Measurements from ENCODE around the gene SAMD3.

The SAMD3 gene

DNA sequence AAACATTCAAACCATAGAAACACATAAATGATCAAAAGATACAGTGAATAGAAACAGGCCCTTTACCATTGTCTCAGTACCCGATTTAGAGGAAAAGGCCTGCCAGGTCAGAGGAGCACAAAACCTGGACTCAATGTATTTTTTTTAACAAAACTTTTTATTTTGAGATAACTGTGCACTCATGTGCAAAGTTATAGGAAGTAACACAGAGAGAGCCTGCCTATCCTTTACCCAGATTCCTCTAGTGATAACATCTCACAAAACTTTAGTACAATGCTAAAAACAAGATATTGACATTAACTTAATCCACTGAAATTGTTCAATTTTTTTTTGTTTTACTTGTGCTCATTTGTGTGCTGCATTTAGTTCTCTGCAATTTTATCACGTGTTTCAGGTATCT is 36.8 kb upstream of the SAMD3 start:
- TF ChIP-seq, protein P1, sequence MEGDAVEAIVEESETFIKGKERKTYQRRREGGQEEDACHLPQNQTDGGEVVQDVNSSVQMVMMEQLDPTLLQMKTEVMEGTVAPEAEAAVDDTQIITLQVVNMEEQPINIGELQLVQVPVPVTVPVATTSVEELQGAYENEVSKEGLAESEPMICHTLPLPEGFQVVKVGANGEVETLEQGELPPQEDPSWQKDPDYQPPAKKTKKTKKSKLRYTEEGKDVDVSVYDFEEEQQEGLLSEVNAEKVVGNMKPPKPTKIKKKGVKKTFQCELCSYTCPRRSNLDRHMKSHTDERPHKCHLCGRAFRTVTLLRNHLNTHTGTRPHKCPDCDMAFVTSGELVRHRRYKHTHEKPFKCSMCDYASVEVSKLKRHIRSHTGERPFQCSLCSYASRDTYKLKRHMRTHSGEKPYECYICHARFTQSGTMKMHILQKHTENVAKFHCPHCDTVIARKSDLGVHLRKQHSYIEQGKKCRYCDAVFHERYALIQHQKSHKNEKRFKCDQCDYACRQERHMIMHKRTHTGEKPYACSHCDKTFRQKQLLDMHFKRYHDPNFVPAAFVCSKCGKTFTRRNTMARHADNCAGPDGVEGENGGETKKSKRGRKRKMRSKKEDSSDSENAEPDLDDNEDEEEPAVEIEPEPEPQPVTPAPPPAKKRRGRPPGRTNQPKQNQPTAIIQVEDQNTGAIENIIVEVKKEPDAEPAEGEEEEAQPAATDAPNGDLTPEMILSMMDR (IDR thresholded peaks at IDR 0.05; ENCODE audit: low read depth, low read length), result no peak
- no peak for DNase-seq
- Histone ChIP-seq H3K27me3 (ENCODE audit: insufficient read depth, low read depth, severe bottlenecking) (no peaks in the 10 kb centered on the region), H3K4me3 (ENCODE audit: low read depth, low read length) (no peak overlapping the region), H3K27ac (no peak overlapping the region), H3K9me3 (ENCODE audit: severe bottlenecking) (no peaks in the 10 kb centered on the region), H3K36me3 (no peaks in the 10 kb centered on the region)

DNA sequence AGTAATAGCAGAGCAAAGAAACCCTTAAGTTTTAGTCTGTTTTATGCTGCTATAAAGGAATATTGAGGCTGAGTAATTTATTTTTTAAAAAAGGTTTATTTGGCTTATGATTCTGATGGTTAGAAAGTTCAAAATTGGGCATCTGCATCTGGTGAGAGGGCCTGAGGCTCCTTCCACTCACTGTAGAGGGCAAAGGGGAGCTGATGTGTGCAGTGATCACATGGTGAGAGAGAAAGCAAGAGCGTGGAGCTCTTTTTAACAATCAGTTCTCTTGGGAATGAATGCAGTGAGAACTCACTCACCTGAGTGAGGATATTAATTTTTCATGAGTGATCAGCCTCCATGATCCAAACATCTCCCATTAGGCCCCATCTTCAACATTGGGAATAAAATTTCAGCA is 36.4 kb upstream of the SAMD3 start:
- H3K27ac ChIP-seq, result no peak overlapping the region
- H3K9me3 ChIP-seq (ENCODE audit: severe bottlenecking), result no peaks in the 10 kb centered on the region
- no peaks in the 10 kb centered on the region for H3K27me3 ChIP-seq (ENCODE audit: insufficient read depth, low read depth, severe bottlenecking)
- DNase-seq, result no peak
- H3K36me3 ChIP-seq, result no peaks in the 10 kb centered on the region
- H3K4me3 ChIP-seq (ENCODE audit: low read depth, low read length), result no peak overlapping the region
- TF ChIP-seq, protein P1 (IDR thresholded peaks at IDR 0.05; ENCODE audit: low read depth, low read length), result no peak

DNA sequence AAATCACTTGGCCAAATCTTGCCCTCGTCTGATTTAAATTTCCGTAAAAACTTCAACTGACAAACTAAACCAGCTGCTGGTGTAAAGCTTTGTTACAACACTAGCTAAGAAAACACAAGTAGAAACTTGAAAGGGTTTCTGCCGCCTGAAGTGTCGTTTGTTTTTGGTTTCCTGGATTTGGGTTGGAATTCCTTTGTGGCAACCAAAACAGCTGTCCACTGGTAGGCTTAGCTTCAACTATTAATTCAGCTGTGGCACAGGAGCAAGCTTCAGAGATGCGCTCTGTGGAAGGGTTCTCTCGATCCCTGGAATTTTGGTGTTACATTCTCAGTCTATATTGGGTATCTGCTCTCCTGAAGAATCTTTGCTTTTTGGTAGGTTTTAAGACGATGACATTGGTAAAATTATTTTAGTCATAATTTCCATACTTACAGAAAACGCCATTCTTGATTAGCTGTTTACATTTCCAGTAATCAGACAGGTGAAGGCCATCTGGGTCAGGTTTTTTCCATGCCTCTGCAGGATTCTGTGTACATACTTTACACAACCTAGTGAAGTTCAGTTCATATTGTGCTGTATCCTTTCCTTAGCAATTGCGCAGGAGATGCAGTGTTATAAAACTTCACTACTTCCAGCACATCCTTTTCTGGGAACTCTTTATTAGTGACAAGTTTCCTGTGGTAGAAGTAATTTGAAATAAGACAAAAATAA is 29.9 kb upstream of the SAMD3 start:
- DNase-seq, result no peak
- H3K4me3 ChIP-seq (ENCODE audit: low read depth, low read length), result no peak overlapping the region
- TF ChIP-seq, protein P1 (IDR thresholded peaks at IDR 0.05; ENCODE audit: low read depth, low read length), result no peak

DNA sequence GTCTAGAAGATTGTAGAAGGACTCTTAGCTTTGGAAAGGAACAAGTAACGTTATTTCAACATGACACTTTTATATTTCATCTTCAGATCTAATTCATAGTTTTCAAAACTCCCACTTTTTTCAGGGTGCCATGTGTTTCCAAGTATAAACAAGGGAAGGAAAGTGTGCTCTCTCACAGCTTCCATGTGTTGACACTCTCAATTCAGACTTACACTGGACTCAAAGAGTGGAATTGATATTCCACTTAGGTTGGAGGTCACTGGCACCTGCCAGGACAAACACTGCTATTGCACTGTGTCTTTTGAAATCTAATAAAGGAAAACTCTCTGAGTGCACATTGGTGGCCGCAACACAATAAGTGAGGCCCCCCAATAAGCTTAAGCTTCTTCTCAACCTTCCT is 22.5 kb upstream of the SAMD3 start:
- Histone ChIP-seq H3K36me3 (no peaks in the 10 kb centered on the region), H3K27me3 (ENCODE audit: insufficient read depth, low read depth, severe bottlenecking) (no peaks in the 10 kb centered on the region), H3K4me3 (ENCODE audit: low read depth, low read length) (no peak overlapping the region), H3K27ac (no peak overlapping the region), H3K9me3 (ENCODE audit: severe bottlenecking) (no peaks in the 10 kb centered on the region)
- TF ChIP-seq, protein P1 (IDR thresholded peaks at IDR 0.05; ENCODE audit: low read depth, low read length), result no peak
- no peak for DNase-seq

More for the DNA sequence above, 29.9 kb upstream of the SAMD3 start:
- Histone ChIP-seq H3K27ac (no peak overlapping the region), H3K36me3 (no peaks in the 10 kb centered on the region), H3K27me3 (ENCODE audit: insufficient read depth, low read depth, severe bottlenecking) (no peaks in the 10 kb centered on the region), H3K9me3 (ENCODE audit: severe bottlenecking) (no peaks in the 10 kb centered on the region)

DNA sequence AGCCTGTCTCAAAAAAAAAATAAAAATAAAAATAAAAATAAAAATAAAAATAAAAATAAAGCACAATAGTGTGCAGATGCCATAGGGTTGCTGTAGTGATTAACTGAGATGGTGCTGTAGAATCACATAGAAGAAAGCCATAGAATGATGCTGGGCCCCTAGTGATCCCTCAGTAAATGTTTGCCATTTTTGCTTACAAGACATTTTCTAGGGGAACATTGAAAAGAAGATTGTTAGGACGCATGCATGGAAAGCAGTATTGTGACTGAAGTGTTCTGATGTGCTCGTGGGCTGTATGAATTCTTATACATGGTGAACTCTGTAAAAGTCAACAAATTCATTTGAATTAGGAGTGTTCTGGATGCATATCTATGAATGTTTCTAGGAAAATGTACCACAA is 22.0 kb upstream of the SAMD3 start:
- H3K9me3 ChIP-seq (ENCODE audit: severe bottlenecking), result no peaks in the 10 kb centered on the region
- H3K27me3 ChIP-seq (ENCODE audit: insufficient read depth, low read depth, severe bottlenecking), result no peaks in the 10 kb centered on the region
- TF ChIP-seq, protein P1 (IDR thresholded peaks at IDR 0.05; ENCODE audit: low read depth, low read length), result no peak
- DNase-seq, result no peak
- no peak overlapping the region for H3K27ac ChIP-seq
- no peak overlapping the region for H3K4me3 ChIP-seq (ENCODE audit: low read depth, low read length)
- no peaks in the 10 kb centered on the region for H3K36me3 ChIP-seq

DNA sequence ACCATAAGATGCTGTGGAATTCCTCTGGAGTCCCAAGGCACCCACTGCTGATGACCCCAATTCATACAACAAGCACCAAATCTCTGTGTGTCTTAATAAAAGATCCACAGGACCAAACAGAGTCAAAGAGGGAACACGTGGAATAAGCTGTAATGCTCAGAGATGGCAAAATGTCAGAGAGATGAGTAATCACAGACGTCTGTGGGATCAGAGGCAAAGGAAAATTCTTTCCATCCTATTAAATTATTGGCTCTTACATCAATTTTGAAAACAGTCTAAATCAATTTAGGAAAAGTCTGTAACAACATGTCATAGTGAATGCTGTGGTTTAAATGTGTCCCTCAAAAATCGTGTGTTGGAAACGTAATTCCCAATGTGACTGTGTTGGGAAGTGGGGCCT is 17.5 kb upstream of the SAMD3 start:
- TF ChIP-seq, protein P1 (IDR thresholded peaks at IDR 0.05; ENCODE audit: low read depth, low read length), result no peak
- no peaks in the 10 kb centered on the region for H3K9me3 ChIP-seq (ENCODE audit: severe bottlenecking)
- no peaks in the 10 kb centered on the region for H3K27me3 ChIP-seq (ENCODE audit: insufficient read depth, low read depth, severe bottlenecking)
- no peak overlapping the region for H3K4me3 ChIP-seq (ENCODE audit: low read depth, low read length)
- DNase-seq, result no peak
- no peak overlapping the region for H3K27ac ChIP-seq
- no peaks in the 10 kb centered on the region for H3K36me3 ChIP-seq

Measured in WERI-Rb-1 (cell line).